SK-N-SH (cell line): ENCODE data around the gene MGAT5. TPM values are rescaled to one million over a fixed set of nuclear protein-coding genes. Genes with fewer than 3 reads are reported as not detected.

Experiments
- CTCF ChIA-PET: fragments of 300-600, 350-600 bp; formaldehyde crosslinking; extraction: SDS; loops from one replicate; lab custom pipeline; 2021; lab: Yijun Ruan, JAX
- POLR2A ChIA-PET: fragments of 350-600 bp; sonication (Branson Sonifier 250); formaldehyde crosslinking; extraction: SDS; loops from one replicate; lab custom pipeline; 2020; ENCODE audit warnings: antibody characterized with exemption, inconsistent platforms; lab: Yijun Ruan, JAX
- DNase-seq: peaks from one replicate; pipeline ENCODE4 v3.0.0; 2012
- H2AFZ ChIP-seq: fragments of 200-600 bp; sonication (generic); 2 replicates; pipeline ENCODE4 v1.8.1; 2016; ENCODE audit warnings: antibody characterized with exemption, mild to moderate bottlenecking, low read depth
- H3F3A ChIP-seq: fragments of 200-600 bp; sonication (generic); replicated peaks from 2 replicates; pipeline ENCODE3; 2016; ENCODE audit warnings: antibody characterized with exemption, mild to moderate bottlenecking; ENCODE audit not compliant: insufficient read depth
- H3K27ac ChIP-seq, 2 experiments: fragments of 200-500 bp in 1 of 2; fragments of 200-600 bp in 1 of 2; sonication (Bioruptor generic) in 1 of 2; sonication (generic), shearing (Covaris generic) in 1 of 2; 2 replicates each; pipeline versions ENCODE4 v1.5.1 to v1.6.1; 2014 to 2016; ENCODE audit warnings: low read depth in 2 of 2, inconsistent platforms in 1 of 2, low read length in 1 of 2, mild to moderate bottlenecking in 1 of 2, mixed read lengths in 1 of 2
- H3K27me3 ChIP-seq: fragments of 200-600 bp; sonication (generic), shearing (Covaris generic); 2 replicates; pipeline ENCODE4 v1.6.1; 2016; ENCODE audit warnings: mixed run types; ENCODE audit not compliant: insufficient read depth
- H3K36me3 ChIP-seq, 2 experiments: fragments of 200-500 bp in 1 of 2; fragments of 200-600 bp in 1 of 2; sonication (Bioruptor generic) in 1 of 2; sonication (generic) in 1 of 2; replicated peaks in 1 of 2; 2 replicates each; pipeline versions ENCODE3 to v1.5.1; 2014 to 2016; ENCODE audit warnings: low read length in 1 of 2, mild to moderate bottlenecking in 1 of 2; ENCODE audit not compliant: insufficient read depth in 2 of 2, control insufficient read depth in 1 of 2
- H3K4me1 ChIP-seq, 2 experiments: fragments of 200-500 bp in 1 of 2; fragments of 200-600 bp in 1 of 2; sonication (Bioruptor generic) in 1 of 2; sonication (generic), shearing (Covaris generic) in 1 of 2; 2 replicates each; pipeline versions ENCODE4 v1.5.1 to v1.6.1; 2014 to 2016; ENCODE audit warnings: low read depth in 1 of 2, low read length in 1 of 2, mixed run types in 1 of 2; ENCODE audit not compliant: insufficient read depth in 2 of 2, control insufficient read depth in 1 of 2
- H3K4me2 ChIP-seq: fragments of 200-600 bp; sonication (generic), shearing (Covaris generic); 2 replicates; pipeline ENCODE4 v1.6.1; 2017; ENCODE audit warnings: mixed run types
- H3K4me3 ChIP-seq, 2 experiments: fragments of 200-500 bp in 1 of 2; fragments of 200-600 bp in 1 of 2; sonication (Bioruptor generic) in 1 of 2; sonication (generic), shearing (Covaris generic) in 1 of 2; 2 replicates each; pipeline versions ENCODE4 v1.5.1 to v1.8.1; 2014 to 2016; ENCODE audit warnings: low read depth in 2 of 2, inconsistent platforms in 1 of 2, low read length in 1 of 2, mild to moderate bottlenecking in 1 of 2, mixed read lengths in 1 of 2, moderate library complexity in 1 of 2
- H3K79me2 ChIP-seq: fragments of 200-600 bp; sonication (generic); 2 replicates; pipeline ENCODE4 v1.8.1; 2017; ENCODE audit warnings: mild to moderate bottlenecking; ENCODE audit not compliant: insufficient read depth
- H3K9ac ChIP-seq: fragments of 200-600 bp; sonication (generic); 2 replicates; pipeline ENCODE4 v1.6.1; 2017; ENCODE audit warnings: mixed run types
- H3K9me2 ChIP-seq: fragments of 200-600 bp; sonication (generic); 2 replicates; pipeline ENCODE4 v1.6.1; 2017; ENCODE audit warnings: mixed run types
- H3K9me3 ChIP-seq: fragments of 200-600 bp; sonication (generic); 2 replicates; pipeline ENCODE4 v1.6.1; 2017; ENCODE audit warnings: mixed run types, mild to moderate bottlenecking, moderate library complexity
- H4K20me1 ChIP-seq: fragments of 200-600 bp; sonication (generic); 2 replicates; pipeline ENCODE4 v1.6.1; 2017; ENCODE audit warnings: mild to moderate bottlenecking, mixed run types; ENCODE audit not compliant: insufficient read depth
- CTCF ChIP-seq: fragments of 200-600 bp; sonication (generic); IDR thresholded peaks from 2 replicates; pipeline ENCODE4 v1.6.1; 2017; ENCODE audit warnings: antibody characterized with exemption, mild to moderate bottlenecking, moderate library complexity
- EZH2phosphoT487 ChIP-seq: fragments of 200-600 bp; sonication (generic); IDR thresholded peaks from 2 replicates; pipeline ENCODE4 v1.6.1; 2017; ENCODE audit warnings: low read depth, mixed run types, mild to moderate bottlenecking, antibody characterized with exemption, moderate library complexity, borderline replicate concordance
- FOSL2 ChIP-seq: IDR thresholded peaks from 2 replicates; pipeline ENCODE4 v1.4.0; 2012; ENCODE audit warnings: low read depth, mild to moderate bottlenecking, moderate library complexity, borderline replicate concordance
- FOXM1 ChIP-seq: IDR thresholded peaks from 2 replicates; pipeline ENCODE4 v1.4.0; 2012; ENCODE audit warnings: low read depth, mild to moderate bottlenecking
- JUND ChIP-seq: IDR thresholded peaks from 2 replicates; pipeline ENCODE4 v1.4.0; 2012
- MXI1 ChIP-seq: IDR thresholded peaks from 2 replicates; pipeline ENCODE4 v1.6.1; 2012; ENCODE audit warnings: mild to moderate bottlenecking, low read depth, low read length, improper control_type of control experiment
- NRF1 ChIP-seq: IDR thresholded peaks from 2 replicates; pipeline ENCODE4 v1.6.1; 2012; ENCODE audit warnings: low read depth, mild to moderate bottlenecking, low read length
- PBX3 ChIP-seq: IDR thresholded peaks from 2 replicates; pipeline ENCODE4; 2012
- RAD21 ChIP-seq: IDR thresholded peaks from 2 replicates; pipeline ENCODE4 v1.6.1; 2012; ENCODE audit warnings: mild to moderate bottlenecking, low read length
- REST ChIP-seq: IDR thresholded peaks from 2 replicates; pipeline ENCODE4 v1.6.1; 2012; ENCODE audit warnings: mild to moderate bottlenecking, low read depth, low read length, moderate library complexity
- RFX5 ChIP-seq: IDR thresholded peaks from 2 replicates; pipeline ENCODE4 v1.6.1; 2012; ENCODE audit warnings: mild to moderate bottlenecking, improper control_type of control experiment, low read length
- SIN3A ChIP-seq: IDR thresholded peaks from 2 replicates; pipeline ENCODE4 v1.6.1; 2012; ENCODE audit warnings: low read depth, mild to moderate bottlenecking, low read length, moderate library complexity, borderline replicate concordance
- SMC3 ChIP-seq: IDR thresholded peaks from 2 replicates; pipeline ENCODE4 v1.6.1; 2012; ENCODE audit warnings: low read depth, low read length, improper control_type of control experiment
- TCF12 ChIP-seq: IDR thresholded peaks from 2 replicates; pipeline ENCODE4 v1.4.0; 2012
- TEAD4 ChIP-seq: IDR thresholded peaks from 2 replicates; pipeline ENCODE4 v1.4.0; 2012; ENCODE audit warnings: mild to moderate bottlenecking, borderline replicate concordance; ENCODE audit not compliant: insufficient read depth
- USF2 ChIP-seq: fragments of 150-350 bp; IDR thresholded peaks from 2 replicates; pipeline ENCODE4 v1.6.1; 2017; ENCODE audit warnings: antibody characterized with exemption, low read length, low read depth, borderline replicate concordance
- ZBTB33 ChIP-seq: IDR thresholded peaks from 2 replicates; pipeline ENCODE4 v1.4.0; 2012; ENCODE audit warnings: low read depth, borderline replicate concordance
- WGBS: methylation state at CpG from one replicate; pipeline ENCODE4 v1.1.6; 2017; ENCODE audit warnings: low lambda C conversion rate; 5-methylcytosine and 5-hydroxymethylcytosine counted together
- polyA plus RNA-seq, 3 experiments: library from polyadenylated mRNA; depleted of rRNA; stranded (reverse); fragments of >200 nt; gene quantifications; 2 replicates each; pipeline ENCODE4 v1.2.3, GENCODE V29; 2012
- TF ChIP-seq, protein P1 (sequence below): fragments of 150-350 bp; IDR thresholded peaks from 2 replicates; pipeline ENCODE4 v1.6.1; 2016; ENCODE audit warnings: mild to moderate bottlenecking, low read depth, low read length

Gene MGAT5
- polyA plus RNA-seq, 1 of the 3 experiments (the other 2 are of a cell fraction): 18.2 TPM

DNA sequence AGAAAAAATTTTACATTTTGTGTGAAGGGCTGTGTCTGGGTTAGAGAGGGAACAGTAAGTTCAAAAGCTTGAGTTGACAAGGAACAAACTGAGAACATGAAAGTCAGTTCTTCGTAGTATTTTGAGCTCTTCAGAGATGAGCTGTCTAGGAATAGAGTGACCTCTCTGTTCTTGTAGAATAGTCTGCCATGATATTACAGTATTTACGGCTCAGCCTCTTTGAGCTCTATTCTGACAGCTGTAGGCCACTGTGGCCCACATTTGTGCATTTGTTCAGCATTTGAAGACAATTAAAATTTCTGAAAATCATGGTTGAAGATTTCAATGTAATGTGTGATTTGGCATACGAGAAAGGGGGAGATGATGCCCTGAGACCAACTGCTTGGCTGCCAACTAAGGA lies 172.8 kb downstream of the MGAT5 start:
- CTCF ChIA-PET: interaction anchor here (1.7 to 3.9 kb wide), 4 partner anchors 15 to 472 kb away, joined by 3 to 17 read pairs (median 7); no protein-coding TSS in a partner anchor
- TF ChIP-seq JUND (no peak), SIN3A (no peak), FOXM1 (no peak), RAD21 (no peak), CTCF (no peak), ZBTB33 (no peak), PBX3 (no peak), USF2 (no peak), FOSL2 (no peak), NRF1 (no peak), RFX5 (no peak), TEAD4 (no peak), TCF12 (no peak), EZH2phosphoT487 (no peak), MXI1 (no peak), REST (no peak), SMC3 (no peak)
- TF ChIP-seq, protein P1, sequence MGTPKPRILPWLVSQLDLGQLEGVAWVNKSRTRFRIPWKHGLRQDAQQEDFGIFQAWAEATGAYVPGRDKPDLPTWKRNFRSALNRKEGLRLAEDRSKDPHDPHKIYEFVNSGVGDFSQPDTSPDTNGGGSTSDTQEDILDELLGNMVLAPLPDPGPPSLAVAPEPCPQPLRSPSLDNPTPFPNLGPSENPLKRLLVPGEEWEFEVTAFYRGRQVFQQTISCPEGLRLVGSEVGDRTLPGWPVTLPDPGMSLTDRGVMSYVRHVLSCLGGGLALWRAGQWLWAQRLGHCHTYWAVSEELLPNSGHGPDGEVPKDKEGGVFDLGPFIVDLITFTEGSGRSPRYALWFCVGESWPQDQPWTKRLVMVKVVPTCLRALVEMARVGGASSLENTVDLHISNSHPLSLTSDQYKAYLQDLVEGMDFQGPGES: no peak
- H2AFZ ChIP-seq: no peak overlapping the region
- H3K27me3 ChIP-seq: no peaks in the 10 kb centered on the region
- no peaks in the 10 kb centered on the region for H4K20me1 ChIP-seq
- H3K79me2 ChIP-seq: no peaks in the 10 kb centered on the region
- POLR2A ChIA-PET: interaction anchor here (0.7 kb wide), 1 partner anchor 277 kb away, joined by 3 read pairs; no protein-coding TSS in a partner anchor
- peaks cover 7% of the 10 kb centered on the region for H3F3A ChIP-seq
- H3K9me2 ChIP-seq: no peaks in the 10 kb centered on the region
- H3K4me2 ChIP-seq: no peak overlapping the region
- H3K4me1 ChIP-seq: peaks cover 0 to 2% of the 10 kb centered on the region in 2 experiments; a peak in 2 of 4 replicates
- WGBS: 98% methylated on average over 3 of the region's 3 CpGs
- no peak overlapping the region for H3K4me3 ChIP-seq
- no peaks in the 10 kb centered on the region for H3K9me3 ChIP-seq
- no peak for DNase-seq
- H3K36me3 ChIP-seq: peaks cover 0 to 20% of the 10 kb centered on the region in 2 experiments
- no peak overlapping the region for H3K27ac ChIP-seq
- no peak overlapping the region for H3K9ac ChIP-seq
